Panc1 (cell line): Measurements from ENCODE around the gene SLC43A2.

Source experiments
- POLR2AphosphoS5 ChIP-seq: IDR thresholded peaks from 2 replicates; pipeline ENCODE4 v1.6.1; 2012; ENCODE audit warnings: mild to moderate bottlenecking, low read depth, low read length, moderate library complexity
- SIN3A ChIP-seq: IDR thresholded peaks from 2 replicates; pipeline ENCODE4 v1.6.1; 2012; ENCODE audit warnings: low read depth, mild to moderate bottlenecking, low read length, moderate library complexity, borderline replicate concordance; ENCODE audit not compliant: insufficient read depth
- TCF7L2 ChIP-seq: IDR thresholded peaks from 2 replicates; pipeline ENCODE4 v1.6.1; 2011; ENCODE audit warnings: mild to moderate bottlenecking, low read depth, low read length, inconsistent platforms
- TF ChIP-seq, protein P1 (sequence below): fragments of 450-650 bp; IDR thresholded peaks from 2 replicates; pipeline ENCODE4 v1.5.1; 2017; ENCODE audit warnings: mild to moderate bottlenecking
- TF ChIP-seq, protein P2 (sequence below), 2 experiments: IDR thresholded peaks; 2 replicates each; pipeline ENCODE4 v1.6.1; 2011 to 2012; ENCODE audit warnings: low read depth in 2 of 2, control low read depth in 1 of 2, low read length in 1 of 2, mild to moderate bottlenecking in 1 of 2, moderate library complexity in 1 of 2; ENCODE audit not compliant: insufficient read depth in 1 of 2

DNA sequence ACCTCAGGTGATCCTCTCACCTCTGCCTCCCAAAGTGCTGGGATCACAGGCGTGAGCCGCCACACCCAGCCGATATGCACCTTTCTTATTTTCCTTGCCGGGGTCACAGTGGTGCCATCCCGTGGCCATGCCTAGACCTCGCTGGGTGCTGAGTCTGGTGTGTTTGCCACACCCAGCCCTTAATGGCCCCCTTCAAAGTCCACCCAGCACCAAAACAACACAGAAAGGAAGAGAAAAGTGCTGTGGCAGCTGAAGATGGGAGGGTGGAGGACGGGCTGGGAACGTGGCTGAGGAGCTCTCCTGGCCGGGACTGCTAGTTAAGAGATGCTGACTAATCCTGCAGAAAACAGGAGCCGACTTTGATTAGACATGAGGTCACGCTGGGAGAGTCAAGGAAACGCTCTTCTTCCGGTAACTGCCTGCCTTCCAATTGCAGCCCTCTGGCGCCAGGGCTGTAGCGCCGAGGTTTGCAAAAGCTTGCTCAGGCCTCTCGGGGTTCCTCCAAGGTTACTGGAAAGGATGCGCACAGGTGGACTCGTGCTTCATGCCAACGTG, 10.9 kb downstream of the SLC43A2 start:
- TF ChIP-seq, protein P1, sequence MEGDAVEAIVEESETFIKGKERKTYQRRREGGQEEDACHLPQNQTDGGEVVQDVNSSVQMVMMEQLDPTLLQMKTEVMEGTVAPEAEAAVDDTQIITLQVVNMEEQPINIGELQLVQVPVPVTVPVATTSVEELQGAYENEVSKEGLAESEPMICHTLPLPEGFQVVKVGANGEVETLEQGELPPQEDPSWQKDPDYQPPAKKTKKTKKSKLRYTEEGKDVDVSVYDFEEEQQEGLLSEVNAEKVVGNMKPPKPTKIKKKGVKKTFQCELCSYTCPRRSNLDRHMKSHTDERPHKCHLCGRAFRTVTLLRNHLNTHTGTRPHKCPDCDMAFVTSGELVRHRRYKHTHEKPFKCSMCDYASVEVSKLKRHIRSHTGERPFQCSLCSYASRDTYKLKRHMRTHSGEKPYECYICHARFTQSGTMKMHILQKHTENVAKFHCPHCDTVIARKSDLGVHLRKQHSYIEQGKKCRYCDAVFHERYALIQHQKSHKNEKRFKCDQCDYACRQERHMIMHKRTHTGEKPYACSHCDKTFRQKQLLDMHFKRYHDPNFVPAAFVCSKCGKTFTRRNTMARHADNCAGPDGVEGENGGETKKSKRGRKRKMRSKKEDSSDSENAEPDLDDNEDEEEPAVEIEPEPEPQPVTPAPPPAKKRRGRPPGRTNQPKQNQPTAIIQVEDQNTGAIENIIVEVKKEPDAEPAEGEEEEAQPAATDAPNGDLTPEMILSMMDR, result no peak
- no peak for TF ChIP-seq SIN3A
- TF ChIP-seq, protein P2, sequence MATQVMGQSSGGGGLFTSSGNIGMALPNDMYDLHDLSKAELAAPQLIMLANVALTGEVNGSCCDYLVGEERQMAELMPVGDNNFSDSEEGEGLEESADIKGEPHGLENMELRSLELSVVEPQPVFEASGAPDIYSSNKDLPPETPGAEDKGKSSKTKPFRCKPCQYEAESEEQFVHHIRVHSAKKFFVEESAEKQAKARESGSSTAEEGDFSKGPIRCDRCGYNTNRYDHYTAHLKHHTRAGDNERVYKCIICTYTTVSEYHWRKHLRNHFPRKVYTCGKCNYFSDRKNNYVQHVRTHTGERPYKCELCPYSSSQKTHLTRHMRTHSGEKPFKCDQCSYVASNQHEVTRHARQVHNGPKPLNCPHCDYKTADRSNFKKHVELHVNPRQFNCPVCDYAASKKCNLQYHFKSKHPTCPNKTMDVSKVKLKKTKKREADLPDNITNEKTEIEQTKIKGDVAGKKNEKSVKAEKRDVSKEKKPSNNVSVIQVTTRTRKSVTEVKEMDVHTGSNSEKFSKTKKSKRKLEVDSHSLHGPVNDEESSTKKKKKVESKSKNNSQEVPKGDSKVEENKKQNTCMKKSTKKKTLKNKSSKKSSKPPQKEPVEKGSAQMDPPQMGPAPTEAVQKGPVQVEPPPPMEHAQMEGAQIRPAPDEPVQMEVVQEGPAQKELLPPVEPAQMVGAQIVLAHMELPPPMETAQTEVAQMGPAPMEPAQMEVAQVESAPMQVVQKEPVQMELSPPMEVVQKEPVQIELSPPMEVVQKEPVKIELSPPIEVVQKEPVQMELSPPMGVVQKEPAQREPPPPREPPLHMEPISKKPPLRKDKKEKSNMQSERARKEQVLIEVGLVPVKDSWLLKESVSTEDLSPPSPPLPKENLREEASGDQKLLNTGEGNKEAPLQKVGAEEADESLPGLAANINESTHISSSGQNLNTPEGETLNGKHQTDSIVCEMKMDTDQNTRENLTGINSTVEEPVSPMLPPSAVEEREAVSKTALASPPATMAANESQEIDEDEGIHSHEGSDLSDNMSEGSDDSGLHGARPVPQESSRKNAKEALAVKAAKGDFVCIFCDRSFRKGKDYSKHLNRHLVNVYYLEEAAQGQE (IDR thresholded peaks at IDR 0.05; ENCODE audit: insufficient read depth in 1 of 2, low read depth in 2 of 2, low read length in 1 of 2), result no peak
- no peak for TF ChIP-seq TCF7L2
- no peak for TF ChIP-seq POLR2AphosphoS5
